Measurements from ENCODE around the gene MED22.
A peak's percentile ranks its signal among the peaks of the same experiment; 100 is the strongest.

Gene MED22

DNA sequence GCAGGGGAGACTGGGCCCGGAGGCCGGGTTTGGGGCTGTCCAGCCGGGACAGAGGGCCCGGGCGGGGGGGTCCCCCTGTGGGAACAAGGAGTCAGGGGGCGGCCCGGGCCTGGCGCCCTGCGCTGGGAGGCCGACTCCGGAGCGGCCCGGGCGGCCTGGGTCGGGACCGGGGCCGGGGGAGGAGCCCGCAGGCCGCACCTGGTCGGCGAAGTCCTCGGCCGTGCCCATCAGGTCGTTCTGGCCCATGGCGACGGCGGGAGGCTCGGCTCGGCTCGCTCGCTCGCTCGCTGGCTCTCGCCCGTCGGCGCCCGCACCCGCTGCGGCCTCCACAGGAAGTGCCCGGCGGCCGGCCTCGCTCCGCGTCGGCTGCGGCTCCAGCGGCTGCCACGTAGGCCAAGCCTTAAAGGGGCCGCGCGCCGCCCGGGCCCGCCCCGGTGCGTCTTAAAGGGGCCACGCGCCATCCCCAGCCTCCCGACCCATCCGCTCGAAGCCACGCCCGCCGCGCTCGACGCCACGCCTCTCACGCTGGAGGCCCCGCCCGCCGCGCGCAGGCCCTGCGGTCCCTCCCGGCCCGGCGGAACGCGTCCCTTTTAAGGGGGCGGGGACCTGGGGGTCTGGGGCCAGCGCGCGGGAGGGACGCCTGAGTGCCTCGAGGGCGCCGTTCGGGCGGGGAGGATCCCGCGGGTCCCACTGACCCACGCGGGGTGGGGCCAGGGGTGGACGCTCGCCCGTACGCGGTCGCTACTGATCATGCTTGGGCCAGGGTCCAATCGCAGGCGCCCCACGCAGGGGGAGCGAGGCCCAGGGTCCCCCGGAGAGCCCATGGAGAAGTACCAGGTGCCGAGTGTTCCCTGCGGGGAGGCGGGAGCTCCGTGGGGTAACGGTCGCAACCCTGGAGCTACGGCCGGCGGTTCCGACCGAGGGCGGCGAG lies 28.1 kb upstream of the MED22 start, which contains the start of the genes STKLD1 and SURF4:
Gene STKLD1, plus strand, starts transcription at position 643 of the 931 bp plus-strand sequence. Its CDS starts 108 bp downstream, at position 751.
Gene SURF4, minus strand, starts transcription at position 337 of the 931 bp plus-strand sequence. Its CDS starts 91 bp downstream, at position 246.
- DNase-seq (ENCODE audit: low read depth in 2 of 2) = peak; percentile 86 to 93

DNA sequence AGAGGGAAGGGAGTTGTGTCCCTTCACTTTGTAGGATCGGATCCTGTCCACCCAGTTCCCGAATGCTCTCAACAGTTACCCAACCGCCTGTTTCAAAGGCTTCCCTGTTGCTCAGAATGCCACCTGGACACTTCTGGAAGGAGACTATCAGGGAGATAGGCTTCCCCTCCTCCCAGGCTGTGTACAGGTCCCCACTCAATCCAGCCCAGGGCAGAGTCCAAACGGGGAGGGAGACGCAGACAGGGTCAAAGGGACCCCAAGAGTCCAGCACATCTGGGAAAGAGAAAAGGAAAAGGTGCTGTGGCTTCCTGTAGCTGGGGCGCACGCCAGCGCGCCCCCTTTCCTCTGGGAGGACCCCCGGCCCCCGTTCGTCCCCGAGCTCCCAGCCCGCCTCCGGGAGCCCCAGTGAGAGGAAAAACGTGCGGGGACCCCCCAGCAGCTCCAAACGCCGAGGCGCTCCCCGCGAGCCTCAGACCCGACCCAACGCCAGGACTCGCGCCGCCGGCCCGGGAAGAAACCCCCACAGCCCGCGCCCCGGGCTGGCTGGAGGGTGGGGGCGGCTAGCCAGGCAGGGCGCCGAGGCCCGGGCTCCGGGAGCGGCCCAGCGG lies 27.3 kb upstream of the MED22 start:
- no peak for DNase-seq (ENCODE audit: low read depth in 2 of 2)

- DNase-seq (ENCODE audit: low read depth in 2 of 2) = no peak
These were observed 26.7 kb upstream of the MED22 start for GRCh38 chr9:133374612-133375115.

DNA sequence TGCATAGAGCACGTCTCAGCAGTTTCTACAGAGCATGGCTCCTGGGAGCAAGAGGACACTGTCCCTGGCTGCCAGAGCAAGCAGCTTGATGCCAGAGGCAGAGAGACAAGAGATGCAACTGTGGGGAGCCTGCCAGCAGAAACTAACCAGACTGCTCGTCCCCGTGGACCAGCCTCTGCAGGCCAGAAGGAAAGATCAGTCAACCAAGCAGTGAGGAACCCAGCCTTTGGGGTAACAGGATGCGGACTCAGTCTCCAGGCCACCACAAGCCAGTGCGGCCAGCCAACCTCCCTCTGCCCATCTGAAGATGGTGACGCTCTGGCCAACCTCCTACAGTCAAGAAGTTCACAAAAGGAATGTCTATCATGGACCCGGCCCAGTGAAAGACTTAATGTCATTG lies 24.2 kb upstream of the MED22 start:
- no peak for DNase-seq (ENCODE audit: low read depth in 2 of 2)

DNA sequence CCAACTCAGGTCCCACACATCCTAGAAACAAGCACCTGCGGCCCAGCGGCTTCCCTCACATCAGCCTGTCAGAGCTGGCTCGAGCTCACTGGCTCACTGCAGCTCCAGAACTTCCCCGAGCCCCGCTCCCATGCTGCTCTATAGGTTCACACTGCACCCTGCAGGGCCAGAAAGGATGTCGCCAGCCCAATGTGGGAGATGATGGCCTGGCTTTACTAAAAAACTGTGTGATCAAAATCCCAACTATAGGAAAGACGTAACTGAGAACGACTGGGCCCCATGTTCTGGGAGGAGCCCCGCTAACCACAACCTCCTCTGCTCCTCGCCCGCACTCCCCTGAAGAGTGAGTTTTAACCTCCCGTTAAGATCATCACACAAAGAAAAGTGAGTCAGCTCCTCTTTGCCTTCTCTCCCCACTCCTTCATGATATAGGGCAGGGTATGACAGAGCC lies 23.4 kb upstream of the MED22 start:
- DNase-seq (ENCODE audit: low read depth in 2 of 2) = peak; percentile 40 to 54

- DNase-seq (ENCODE audit: low read depth in 2 of 2) = no peak
These were observed 22.8 kb upstream of the MED22 start for GRCh38 chr9:133370685-133371084.

DNA sequence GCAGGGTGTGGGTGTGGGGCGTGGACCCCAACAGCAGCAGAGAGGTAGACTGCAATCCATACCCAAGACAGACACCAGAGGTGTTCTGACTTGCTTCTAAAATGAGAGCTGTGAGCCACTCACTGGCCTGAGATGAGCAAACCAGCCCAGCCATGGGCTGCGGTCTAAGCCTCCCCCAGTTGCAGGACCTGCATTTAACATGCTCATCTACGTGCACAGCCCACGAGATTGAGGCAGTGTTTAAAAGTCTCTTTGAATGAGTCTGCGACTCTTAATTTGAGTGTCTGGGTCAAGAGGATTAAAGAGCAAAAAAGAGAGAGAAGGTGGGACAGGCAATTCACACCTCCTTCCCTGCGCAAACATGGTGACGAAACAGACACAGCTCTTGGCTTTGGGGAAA lies 22.0 kb upstream of the MED22 start:
- no peak for DNase-seq (ENCODE audit: low read depth in 2 of 2)

DNA sequence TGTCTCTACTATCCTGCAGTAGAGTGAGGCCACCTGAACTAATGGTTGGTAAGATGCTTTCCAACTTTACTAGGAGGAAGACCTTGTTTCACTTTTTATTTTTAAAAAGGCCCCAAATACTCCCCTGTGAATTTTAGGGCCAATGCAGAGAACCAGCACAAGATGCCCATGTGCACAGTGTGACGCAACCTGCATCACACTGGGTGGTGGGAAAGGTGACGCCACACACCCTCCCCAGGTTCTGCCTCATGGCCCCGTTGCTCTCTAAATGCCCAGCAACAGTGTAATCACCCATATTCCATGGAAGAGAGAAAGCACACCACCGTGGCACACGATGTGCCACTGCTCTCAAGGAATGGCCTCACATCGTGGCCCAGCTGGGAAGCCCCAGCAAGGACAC lies 21.5 kb upstream of the MED22 start:
- DNase-seq (ENCODE audit: low read depth in 2 of 2) = no peak

DNA sequence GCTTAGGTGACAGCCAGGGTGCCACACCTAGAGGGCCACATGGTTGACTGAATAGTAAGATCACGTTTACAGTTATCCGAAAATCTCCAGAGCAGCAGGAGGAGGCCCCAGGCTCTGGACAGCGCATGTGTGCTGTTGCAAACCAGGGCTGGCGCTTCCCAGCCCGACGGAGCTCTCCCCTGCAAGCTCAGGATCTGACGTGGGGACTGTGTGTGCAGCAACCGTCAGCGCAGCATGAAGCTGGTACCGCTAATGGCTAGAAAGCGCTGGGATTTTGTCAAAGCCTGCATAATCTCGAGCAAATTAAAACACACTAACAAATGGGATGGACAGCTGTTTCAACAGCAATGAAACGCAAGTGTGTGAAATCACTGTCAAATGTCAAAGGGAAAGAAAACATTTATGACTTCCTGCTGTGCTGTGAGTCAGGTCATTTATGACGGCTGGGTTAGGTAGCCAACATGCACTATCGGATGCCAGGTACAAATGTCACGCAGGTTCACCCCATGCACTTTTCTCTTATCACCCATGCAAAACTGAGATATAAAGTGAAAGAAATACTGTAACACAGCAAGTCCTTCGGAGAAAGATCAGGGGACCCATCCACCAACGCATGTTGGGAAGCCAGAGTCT lies 20.4 kb upstream of the MED22 start:
- DNase-seq (ENCODE audit: low read depth in 2 of 2) = no peak

GRCh38 chr9:133367778-133368177 lies 19.8 kb upstream of the MED22 start:
- no peak for DNase-seq (ENCODE audit: low read depth in 2 of 2)

DNA sequence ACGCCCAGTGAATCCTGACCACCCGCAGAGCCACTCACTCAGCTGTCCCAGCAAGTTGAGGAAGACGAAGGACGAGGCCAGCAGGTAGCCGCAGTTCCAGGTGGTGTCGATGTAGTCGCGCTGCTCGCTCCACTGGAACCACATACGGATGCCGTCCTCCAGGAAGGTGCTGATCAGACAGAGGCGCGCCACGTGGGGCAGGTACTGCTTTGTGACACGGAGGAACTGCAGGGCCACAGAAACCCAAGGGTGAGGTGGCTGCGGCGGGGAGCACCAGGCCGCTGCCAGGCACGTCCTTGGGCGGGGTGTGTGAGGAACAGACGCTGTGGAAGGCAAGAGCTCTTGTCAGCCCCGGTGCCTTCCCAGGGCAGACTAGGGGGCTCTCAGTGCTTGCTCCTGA lies 19.3 kb upstream of the MED22 start:
- no peak for DNase-seq (ENCODE audit: low read depth in 2 of 2)

DNA sequence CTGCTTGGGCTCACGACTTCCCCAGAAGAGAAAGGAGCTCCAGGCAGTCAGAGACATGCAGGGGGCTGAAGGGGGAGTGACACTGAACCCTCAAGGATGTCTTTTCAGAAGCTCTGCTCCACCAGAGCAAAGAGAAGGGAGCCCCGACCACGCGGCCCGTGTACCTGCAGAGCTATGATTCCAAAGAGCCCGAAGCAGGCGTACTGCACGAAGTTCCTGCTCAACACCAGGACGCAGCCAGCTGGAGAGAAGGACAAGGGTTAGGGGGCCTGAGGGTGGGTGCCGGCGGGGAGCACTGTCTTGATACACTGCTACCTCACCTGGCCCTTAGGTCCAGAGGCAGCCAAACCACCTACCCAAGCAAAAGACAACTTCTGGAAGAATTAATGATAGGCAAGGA lies 18.5 kb upstream of the MED22 start:
- no peak for DNase-seq (ENCODE audit: low read depth in 2 of 2)

- DNase-seq (ENCODE audit: low read depth in 2 of 2) = no peak
These were observed 14.6 kb upstream of the MED22 start for GRCh38 chr9:133362359-133363044.

DNA sequence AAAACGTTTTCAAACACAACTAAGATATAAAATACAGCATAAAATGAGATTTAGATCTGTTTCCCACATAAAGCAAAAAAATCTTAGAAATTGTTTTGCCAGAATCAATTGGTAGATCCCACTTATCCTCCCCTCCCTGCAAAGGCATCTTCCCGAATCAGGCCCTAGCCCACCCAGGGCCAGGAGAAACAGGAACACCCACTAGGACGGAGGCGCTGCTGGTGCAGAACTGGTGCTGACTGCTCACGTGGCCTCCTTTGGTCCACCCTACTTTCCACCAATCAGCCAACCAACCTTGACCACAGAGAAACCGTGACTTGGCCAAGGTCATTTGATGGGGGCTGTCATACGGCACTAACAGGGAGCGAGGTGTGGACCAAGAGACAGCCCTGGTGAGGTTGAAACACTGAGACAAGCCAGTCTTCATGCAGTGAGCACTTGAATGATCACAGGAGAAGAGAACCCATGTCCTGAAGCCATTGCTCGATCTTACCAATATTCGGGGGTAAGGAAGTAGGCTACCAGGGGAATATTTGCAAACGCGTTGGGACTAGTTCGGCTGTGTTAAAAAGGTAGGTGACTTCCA lies 13.7 kb upstream of the MED22 start:
- DNase-seq (ENCODE audit: low read depth in 2 of 2) = no peak

DNA sequence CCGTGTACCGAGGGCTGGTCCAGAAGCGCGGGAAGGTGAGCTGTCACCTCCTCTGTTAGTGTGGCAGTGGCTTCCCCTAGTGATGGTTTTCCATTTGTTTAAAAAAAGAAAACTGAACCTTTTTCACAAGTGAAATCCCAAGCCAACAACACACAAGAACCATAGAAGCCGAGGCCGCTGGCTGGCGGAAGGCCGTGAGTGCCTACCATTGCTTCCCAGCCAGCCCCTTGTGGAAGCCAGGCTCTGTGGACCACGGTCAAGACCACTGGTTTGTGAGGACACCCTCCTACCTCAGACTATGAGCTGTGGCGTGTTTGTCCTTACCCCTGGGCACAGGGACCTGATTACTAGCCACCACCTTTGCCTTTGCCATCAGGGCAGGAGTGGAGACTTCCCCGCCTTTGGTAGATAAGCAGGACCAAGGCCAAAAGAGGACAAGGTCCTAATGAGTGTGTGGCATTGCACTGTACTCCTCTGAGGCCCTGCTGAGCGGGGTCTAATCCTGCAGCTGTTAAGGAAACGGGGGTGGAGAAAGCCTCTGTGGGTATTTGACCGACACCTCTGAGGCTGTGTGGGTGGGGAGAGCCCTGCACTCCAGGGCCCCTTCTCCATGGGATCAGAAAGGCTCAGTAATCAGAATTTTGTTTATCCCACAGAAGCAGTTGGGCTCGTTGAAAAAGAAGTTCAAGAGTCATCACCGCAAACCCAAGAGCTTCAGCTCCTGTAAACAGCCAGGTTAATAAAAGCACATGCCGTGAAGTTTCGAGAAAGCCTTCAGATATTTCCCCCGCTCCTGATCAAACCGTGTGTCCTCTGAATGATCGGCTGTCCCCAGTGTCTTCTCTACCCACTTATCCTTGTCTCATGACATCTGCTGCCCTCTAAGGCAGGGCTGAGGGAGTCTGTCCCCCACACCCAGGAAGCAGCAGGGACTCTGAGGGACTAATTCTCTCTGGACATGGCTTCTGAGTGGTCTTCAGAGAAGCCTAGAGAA lies 12.8 kb upstream of the MED22 start:
- DNase-seq (ENCODE audit: low read depth in 2 of 2) = no peak

- DNase-seq (ENCODE audit: low read depth in 2 of 2) = no peak
These were observed 11.7 kb upstream of the MED22 start for GRCh38 chr9:133359399-133360175.

DNA sequence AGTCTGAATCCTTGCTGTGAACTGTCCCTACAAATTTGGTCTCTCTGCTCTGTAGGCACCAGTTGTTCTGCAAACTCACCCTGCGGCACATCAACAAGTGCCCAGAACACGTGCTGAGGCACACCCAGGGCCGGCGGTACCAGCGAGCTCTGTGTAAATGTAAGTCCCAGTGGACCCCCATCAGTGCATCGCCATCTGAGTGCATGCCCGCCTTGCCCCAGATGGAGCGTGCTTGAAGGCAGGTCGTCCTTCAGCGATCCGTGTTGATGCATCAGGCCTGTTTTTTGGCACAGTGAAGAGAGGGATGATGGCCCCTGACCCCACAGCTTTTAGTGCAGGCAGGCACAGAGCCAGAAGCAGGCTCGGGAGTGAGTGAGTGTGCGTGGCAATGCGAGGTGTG lies 9.7 kb upstream of the MED22 start:
- DNase-seq (ENCODE audit: low read depth in 2 of 2) = no peak

DNA sequence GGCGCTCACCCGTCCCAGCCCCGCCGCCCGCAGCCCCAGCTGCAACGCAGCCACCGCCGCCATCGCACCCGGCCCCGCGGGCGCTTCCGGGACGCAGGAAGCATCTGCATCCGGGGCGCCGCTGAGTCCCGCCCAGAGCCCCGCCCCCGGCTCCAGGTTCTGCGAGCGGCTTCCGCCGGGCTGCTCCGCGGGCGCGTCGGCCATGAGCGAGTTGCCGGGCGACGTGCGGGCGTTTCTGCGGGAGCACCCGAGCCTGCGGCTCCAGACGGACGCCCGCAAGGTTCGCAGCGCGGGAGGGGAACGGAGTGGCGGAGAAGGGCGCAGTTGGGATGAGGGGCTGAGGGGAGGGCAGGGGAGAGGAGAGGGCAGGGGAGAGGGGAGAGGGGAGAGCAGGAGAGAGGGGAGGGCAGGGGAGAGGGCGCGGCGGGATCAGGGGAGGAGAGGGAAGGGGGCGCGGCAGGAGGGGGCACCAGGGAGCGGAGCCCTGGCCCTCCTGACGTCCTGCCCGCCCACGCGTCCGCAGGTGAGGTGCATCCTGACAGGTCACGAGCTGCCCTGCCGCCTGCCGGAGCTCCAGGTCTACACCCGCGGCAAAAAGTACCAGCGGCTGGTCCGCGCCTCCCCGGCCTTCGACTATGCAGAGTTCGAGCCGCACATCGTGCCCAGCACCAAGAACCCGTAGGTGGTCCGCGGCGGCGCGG lies 8.6 kb upstream of the MED22 start, which contains the start of the genes SURF1 and SURF2:
Gene SURF1, minus strand, starts transcription at position 97 of the 701 bp plus-strand sequence. Its CDS starts 34 bp downstream, at position 63.
Gene SURF2, plus strand, starts transcription at position 160 of the 701 bp plus-strand sequence. Its CDS starts 43 bp downstream, at position 203.
- peak; percentile 74 to 80 for DNase-seq (ENCODE audit: low read depth in 2 of 2)
